ENCODE data around the gene ABCA12.

Gene ABCA12

GRCh38 chr2:215032153-215032552 lies 106.3 kb downstream of the ABCA12 start:
- no peak for DNase-seq (ENCODE audit: low read depth)

- no peak for DNase-seq (ENCODE audit: low read depth)
Measured at GRCh38 chr2:215031321-215031720, 107.1 kb downstream of the ABCA12 start.

GRCh38 chr2:215029936-215030335 lies 108.5 kb downstream of the ABCA12 start:
- DNase-seq (ENCODE audit: low read depth) = no peak

- DNase-seq (ENCODE audit: low read depth) = no peak
Measured at GRCh38 chr2:215028231-215028630, 110.2 kb downstream of the ABCA12 start.

- DNase-seq (ENCODE audit: low read depth) = no peak
Measured at GRCh38 chr2:215027779-215028178, 110.6 kb downstream of the ABCA12 start.

GRCh38 chr2:215022910-215023309 lies 115.5 kb downstream of the ABCA12 start:
- no peak for DNase-seq (ENCODE audit: low read depth)

- no peak for DNase-seq (ENCODE audit: low read depth)
Measured at GRCh38 chr2:215022418-215022817, 116.0 kb downstream of the ABCA12 start.

GRCh38 chr2:215020283-215020682 lies 118.1 kb downstream of the ABCA12 start:
- no peak for DNase-seq (ENCODE audit: low read depth)

GRCh38 chr2:215019521-215020145 lies 118.8 kb downstream of the ABCA12 start:
- DNase-seq (ENCODE audit: low read depth) = no peak

- DNase-seq (ENCODE audit: low read depth) = no peak
Measured at GRCh38 chr2:215019085-215019484, 119.3 kb downstream of the ABCA12 start.

GRCh38 chr2:215015421-215015820 lies 123.0 kb downstream of the ABCA12 start:
- no peak for DNase-seq (ENCODE audit: low read depth)

- no peak for DNase-seq (ENCODE audit: low read depth)
Measured at GRCh38 chr2:215010390-215010789, 128.0 kb downstream of the ABCA12 start.

GRCh38 chr2:215003001-215003400 lies 135.4 kb downstream of the ABCA12 start:
- no peak for DNase-seq (ENCODE audit: low read depth)

- DNase-seq (ENCODE audit: low read depth) = no peak
Measured at GRCh38 chr2:215002500-215002899, 135.9 kb downstream of the ABCA12 start.

GRCh38 chr2:215000721-215001120 lies 137.7 kb downstream of the ABCA12 start:
- DNase-seq (ENCODE audit: low read depth) = no peak

- DNase-seq (ENCODE audit: low read depth) = no peak
Measured at GRCh38 chr2:214995926-214996670, 142.3 kb downstream of the ABCA12 start.

- no peak for DNase-seq (ENCODE audit: low read depth)
Measured at GRCh38 chr2:214995409-214995808, 143.0 kb downstream of the ABCA12 start.

GRCh38 chr2:214992911-214993310 lies 145.5 kb downstream of the ABCA12 start:
- DNase-seq (ENCODE audit: low read depth) = no peak

GRCh38 chr2:214989187-214989586 lies 149.2 kb downstream of the ABCA12 start:
- DNase-seq (ENCODE audit: low read depth) = no peak

- DNase-seq (ENCODE audit: low read depth) = no peak
Measured at GRCh38 chr2:214987261-214987660, 151.2 kb downstream of the ABCA12 start.

- DNase-seq (ENCODE audit: low read depth) = no peak
Measured at GRCh38 chr2:214985619-214986018, 152.8 kb downstream of the ABCA12 start.

GRCh38 chr2:214966420-214966819 lies 172.0 kb downstream of the ABCA12 start:
- no peak for DNase-seq (ENCODE audit: low read depth)

GRCh38 chr2:214960677-214961076 lies 177.7 kb downstream of the ABCA12 start:
- no peak for DNase-seq (ENCODE audit: low read depth)

GRCh38 chr2:214946949-214947348 lies 191.5 kb downstream of the ABCA12 start:
- DNase-seq (ENCODE audit: low read depth) = no peak
